COLO829 (cell line): ENCODE data around the gene VAV3.
A peak's percentile ranks its signal among the peaks of the same experiment; 100 is the strongest.
"Not testable (repeated sequence)": the region's sequence is repeated elsewhere in the genome, so short reads cannot be mapped to it uniquely, and the experiment has no call there.

Experiments used
- DNase-seq: peaks from one replicate; pipeline ENCODE4 v3.0.0; 2012; ENCODE audit warnings: low spot score

The VAV3 gene

DNA sequence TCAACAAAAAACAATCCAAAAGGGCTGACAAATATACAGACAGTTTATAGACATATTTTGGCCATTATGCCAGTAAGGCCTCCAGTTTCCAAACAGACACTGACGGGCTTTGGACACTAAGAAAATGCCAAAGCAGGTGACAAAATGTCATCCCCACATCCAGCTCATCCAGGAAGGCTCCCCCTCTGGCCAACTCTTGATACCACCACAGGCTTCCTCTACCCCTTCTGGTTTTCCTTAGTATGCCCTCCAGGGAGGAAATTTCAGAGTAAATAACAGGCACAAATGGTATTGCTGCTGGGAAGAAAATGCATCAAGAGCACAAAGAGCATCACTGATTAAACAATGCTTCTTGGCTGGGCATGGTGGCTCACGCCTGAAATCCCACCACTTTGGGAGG, 225.3 kb downstream of the VAV3 start:
- no peak for DNase-seq

DNA sequence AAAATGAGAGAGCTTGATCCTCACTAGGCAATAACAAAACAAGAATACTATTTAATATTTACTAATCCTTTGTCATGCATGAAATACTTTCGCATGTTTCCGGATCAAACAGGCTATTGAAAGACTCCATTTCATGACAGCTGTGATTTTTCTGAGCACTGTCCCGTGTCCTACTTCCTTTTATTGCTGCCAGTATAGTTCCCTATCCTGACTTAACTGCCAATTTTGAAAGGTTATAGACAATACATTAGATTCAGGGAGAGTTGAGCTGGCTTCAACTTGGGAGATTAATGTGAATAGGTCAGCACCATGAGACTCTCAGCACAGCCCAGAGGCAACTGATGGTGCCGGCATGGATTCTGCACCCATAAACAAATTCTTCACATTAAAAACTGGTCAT, 225.8 kb downstream of the VAV3 start:
- DNase-seq, result no peak

DNA sequence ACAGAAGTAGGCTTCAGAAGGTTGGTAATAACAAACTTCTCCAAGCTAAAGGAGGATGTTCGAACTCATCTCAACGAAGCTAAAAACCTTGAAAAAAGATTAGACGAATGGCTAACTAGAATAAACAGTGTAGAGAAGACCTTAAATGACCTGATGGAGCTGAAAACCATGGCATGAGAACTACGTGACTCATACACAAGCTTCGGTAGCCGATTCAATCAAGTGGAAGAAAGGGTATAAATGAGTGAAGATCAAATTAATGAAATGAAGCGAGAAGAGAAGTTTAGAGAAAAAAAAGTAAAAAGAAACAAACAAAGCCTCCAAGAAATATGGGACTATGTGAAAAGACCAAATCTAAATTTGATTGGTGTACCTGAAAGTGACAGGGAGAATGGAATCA, 231.6 kb downstream of the VAV3 start:
- not testable (repeated sequence) for DNase-seq

DNA sequence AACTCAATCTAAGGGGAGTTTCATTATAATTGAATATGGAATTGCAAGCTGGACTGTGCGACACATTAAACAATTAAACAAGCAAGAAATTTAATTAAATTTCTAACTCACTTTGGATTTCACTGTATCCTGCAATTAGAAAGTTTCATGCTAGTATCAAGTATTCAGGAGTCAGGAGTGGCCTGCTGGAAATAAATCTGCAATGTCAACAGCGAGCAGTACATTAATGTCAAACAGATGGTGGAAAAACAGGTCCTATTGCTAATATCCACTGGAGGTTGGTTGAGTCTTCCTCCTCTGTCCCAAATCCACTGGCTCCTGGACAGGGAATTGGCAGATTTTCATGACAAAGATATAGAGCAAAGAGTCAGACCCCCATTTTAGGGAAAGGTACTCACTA, 237.1 kb downstream of the VAV3 start:
- DNase-seq, result no peak

DNA sequence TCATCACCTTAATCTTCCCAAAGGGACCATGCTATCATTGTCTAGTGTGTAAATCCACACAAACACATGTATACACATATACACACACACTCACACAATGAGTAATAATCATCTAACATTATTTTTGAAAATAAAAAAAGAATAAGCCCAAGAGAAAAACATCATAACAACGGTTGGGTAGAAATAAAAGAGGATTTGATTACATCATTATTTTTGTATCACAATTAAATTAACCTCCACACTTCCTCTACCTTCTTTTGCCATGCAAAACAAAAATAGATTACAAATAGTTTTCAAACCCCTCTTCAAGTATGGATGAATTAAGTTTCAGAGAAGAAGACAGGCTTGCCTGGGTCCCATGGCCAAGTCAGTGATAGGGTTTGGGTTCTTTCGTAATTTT, 238.1 kb downstream of the VAV3 start:
- no peak for DNase-seq

DNA sequence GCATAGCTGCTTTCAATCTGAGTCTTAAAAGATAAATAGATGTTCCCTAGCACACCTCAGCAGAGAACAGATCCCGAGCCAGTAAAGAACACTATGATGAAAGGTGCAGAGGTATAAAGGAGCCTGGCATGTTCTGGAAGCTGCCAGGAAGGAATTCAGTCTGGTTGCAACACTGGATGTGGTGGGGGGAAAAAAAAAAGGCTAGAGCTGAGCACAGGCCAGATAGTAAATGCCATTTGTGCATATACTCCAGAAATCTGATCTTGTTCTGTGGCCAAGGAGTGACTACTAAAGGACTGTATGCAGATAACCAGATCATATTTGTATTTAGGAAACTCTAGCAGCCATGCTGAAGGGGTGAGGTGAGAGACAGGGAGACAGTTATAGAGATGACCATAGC, 240.3 kb downstream of the VAV3 start:
- no peak for DNase-seq

DNA sequence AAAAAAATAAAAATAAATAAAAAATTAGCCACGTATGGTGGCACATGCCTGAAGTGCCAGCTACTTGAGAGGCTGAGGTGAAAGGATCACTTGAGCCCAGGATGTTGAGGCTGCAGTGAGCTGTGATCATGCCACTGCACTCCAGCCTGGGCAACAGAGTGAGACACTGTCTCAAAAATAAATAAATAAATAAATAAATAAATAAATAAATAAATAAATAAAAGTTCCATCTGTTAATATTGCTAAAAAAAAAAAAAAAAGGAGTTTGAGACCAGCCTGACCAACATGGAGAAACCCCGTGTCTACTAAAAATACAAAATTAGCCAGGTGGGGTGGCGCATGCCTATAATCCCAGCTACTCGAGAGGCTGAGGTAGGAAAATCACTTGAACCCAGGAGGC, 244.8 kb downstream of the VAV3 start:
- not testable (repeated sequence) for DNase-seq

DNA sequence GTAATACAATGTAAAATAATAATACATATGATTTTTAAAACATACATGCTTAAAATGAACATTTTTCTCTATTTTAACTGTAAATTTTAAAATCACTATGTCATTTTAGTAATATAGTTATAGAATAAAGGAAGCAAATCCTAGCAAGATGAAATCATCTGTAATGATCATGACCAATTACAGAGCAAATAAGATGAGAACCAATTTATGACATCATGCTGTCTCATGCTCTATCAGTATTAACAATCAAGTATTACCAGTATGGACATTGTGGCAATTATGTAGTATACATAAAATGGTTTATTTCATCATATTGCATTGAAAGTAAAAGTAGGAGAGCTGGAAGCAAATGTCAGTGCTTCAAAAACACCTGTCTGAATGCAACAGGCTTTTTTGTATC, 255.0 kb downstream of the VAV3 start:
- DNase-seq, result no peak

DNA sequence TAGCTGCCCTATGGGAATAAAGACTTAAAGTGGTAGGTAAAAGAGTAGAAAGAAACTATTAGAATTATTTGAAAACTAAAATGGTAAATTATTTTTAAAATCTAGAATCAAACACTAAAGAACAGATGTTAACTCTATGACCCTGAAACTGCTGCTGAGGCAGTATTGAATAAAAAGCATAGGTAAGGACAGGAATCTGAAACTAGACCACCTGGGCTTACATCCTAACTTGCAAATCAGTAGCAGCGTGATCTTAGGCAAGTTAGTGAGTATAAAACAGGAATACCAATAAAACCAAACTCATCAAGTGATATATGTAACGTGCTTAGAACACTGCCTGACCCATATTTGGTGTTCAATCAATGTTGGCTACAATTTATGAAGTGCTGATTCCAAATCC, 257.9 kb downstream of the VAV3 start:
- no peak for DNase-seq

DNA sequence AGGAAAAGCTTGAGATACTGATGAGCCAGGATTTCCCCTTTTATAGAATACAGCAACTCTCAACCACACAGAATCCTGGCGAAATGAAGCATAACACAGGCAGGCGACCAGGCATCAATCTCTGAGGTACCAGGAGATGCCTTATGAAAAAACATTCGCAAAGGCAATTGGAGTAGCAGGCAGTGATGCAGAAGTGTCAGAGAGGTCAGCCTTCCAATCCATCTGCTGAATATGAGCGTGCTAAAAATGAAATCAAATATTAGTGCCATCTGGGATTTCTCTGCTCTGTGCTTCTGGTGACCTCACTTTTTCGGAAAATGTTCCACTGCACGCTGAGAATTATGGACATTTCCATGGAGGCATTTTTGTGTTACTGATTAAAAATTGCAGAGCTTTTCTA, 258.8 kb downstream of the VAV3 start:
- no peak for DNase-seq

DNA sequence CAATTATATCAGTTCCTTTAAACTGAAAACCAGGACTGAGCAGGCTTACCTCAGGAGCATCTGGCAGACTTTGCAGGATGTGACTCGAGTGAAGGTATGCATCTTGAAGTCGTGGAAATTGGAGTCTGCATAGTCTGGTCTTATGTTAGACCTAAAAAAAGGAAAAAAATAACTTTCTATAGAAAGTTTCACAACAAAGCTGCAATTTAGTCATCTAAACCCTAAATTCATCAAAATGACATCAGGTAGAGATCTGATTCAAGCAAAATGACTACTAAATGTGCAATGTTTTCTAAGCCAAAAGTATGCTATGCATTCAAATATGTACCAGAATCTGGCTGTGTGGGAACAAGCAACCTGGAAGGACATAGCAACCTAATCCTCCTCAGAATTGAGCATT, 260.1 kb downstream of the VAV3 start:
- no peak for DNase-seq

DNA sequence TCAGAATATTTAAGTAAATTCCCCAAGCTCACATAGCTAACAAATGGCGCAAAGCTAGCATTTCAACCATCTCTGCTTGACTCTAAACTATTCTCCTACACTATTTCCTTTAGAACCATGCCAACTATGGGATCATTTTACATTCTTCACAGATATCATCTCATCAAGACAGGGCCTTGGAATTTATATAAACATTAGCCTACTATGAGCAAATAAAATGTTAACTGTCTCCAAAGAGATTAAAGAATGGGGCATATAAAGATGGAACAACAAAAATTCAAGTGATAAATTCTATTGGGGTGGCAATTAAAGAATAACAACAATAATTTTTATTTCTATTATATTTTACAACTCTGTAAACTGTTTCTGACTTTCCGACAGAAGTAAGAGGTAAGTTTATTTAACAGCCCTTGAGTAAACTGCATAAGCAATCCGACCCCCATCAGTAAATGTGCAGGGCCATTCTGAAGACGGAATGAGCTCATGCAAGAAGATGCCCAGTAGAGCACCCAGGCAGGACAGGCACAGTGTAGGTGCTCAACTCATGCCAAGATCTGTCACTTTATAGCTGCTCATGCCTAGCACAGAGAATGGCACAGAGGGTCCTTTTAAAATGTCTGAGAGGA, 261.9 kb downstream of the VAV3 start:
- no peak for DNase-seq

DNA sequence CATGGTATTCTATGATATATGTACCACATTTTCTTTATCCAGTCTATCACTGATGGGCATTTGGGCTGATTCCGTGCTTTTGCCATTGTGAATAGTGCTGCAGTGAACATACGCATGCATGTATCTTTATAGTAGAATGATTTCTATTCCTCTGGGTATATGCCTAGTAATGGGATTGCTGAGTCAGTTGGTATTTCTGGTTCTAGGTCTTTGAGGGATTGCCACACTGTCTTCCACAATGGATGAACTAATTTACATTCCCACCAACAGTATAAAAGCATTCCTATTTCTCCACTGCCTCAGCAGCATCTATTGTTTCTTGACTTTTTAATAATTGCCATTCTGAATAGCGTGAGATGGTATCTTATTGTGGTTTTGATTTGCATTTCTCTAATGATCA, 264.3 kb downstream of the VAV3 start:
- DNase-seq, result not testable (repeated sequence)

DNA sequence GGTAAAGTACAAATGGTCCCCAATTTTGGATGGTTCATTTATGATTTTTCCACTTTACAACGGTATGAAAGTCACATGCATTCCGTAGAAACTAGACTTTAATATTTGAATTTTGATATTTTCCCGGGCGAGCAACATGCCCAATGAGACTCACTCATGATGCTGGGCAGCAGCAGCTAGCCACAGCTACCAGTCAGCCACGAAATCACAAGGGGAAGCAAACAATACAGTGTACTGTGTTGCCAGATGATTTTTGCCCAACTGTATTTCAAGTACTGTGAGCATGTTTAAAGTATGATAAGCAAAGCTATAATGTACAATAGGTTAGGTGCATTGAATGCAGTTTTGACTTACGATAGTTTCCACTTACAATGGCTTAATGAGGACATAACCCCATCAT, 266.8 kb downstream of the VAV3 start:
- peak; percentile 20 for DNase-seq

DNA sequence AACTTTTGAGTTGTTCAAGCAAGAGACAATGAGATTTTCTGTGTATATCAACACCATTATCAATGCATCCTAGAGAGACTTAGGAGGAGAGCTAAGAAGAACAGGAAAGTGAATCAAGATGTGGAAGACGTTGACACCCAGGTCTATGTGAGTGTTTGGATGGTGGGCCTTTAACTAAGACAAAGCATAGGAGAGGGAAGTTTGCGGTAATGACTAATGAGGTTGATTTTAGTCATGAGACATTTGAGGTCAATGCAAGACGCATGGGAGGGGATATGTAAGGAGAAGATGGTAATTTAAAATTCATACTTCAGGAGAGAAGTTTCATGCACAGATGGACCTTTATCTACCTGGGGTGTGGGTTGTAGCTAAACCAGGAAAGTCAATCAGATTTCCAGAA, 269.6 kb downstream of the VAV3 start:
- no peak for DNase-seq

DNA sequence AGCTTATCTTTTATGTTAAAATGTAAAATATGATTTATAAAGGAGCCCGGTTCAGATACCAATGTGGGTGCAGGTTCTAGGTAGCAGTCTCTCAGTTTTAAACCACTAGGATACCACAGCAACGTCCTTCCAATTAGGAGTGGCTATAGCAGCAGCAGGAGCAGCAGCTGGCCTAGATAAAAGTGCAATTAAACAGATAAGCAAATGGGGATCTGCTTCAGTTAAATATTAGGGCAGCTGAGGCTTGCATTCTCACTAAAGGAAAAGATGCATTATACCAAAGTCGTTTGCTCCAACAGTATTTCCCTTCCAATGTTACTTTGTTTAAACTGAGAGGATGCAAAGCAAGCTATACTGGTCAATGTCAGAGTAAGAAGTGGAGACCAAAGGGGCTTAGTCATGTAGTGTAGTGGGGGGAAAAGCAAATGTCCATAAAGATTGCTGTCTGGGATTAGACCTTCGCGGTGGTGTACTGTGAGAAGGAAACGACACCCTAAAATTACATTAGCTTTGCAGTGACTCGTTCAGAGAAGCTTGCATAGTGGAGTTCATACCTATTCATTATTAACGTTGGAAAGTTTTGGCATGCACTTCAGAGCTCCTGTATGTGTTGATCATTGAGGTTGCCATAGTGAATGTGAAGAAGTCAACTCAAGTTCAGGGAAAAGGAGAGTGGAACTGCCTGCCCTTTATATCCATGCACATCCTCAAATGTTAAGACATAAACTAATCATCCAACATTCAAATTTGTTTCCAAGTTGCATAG, 272.2 kb downstream of the VAV3 start:
- DNase-seq, result no peak

DNA sequence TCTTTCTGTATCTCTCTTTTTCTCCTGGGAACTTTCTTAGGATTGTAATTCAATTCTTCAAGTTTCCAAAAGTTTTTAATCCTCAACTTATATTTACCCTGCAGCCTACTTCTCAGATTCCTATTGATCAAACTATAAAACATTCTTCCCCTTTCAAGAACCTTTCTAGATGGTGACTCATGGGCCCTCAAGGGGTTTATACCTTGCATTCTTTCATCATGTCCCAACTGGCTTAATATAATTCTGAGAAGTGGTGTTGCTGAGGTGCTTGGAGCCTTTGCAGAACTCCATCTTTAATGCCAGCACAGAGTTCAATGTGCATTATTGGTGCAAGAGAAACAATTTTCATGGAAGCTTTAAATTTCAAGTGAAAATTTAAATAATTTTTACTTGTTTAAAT, 273.4 kb downstream of the VAV3 start:
- no peak for DNase-seq

DNA sequence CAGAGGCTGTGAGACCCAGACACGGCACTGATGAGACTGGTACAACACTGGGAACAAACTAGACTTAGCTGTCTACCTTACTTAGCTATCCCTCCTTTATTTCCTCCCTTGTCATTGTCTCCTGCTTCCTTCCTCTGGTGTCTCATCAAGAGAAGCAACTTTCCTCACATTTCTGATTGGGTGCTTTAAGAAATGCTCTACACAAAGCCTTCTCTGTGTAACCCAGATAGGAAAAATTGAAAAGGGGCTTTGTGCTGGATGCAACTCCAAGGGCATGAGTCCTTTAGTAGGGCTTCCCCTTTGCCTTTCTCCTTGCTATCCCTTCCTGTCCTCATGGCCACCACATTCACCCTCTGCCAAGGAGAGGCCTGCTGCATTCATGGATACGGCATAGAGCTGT, 274.5 kb downstream of the VAV3 start:
- peak; percentile 59 for DNase-seq

DNA sequence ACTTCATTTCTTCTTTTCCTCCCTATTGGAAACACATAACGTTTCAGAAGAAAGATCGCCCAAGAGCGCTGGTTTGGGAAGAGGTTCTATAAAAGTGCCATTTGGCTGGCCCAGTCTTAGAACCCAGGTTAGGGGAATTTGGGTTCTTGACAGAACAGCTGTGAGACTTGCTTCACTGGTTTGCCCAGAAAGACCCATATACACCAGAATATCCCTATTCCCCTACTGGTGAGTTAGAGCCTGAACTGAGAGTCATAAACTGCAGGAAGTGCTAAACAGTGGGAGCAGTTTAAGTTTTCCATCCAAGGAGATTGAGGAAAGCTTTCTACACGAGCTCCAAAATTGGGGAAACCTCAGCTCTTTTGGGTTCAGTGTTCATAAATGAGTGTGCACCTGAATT, 275.2 kb downstream of the VAV3 start:
- DNase-seq, result no peak

DNA sequence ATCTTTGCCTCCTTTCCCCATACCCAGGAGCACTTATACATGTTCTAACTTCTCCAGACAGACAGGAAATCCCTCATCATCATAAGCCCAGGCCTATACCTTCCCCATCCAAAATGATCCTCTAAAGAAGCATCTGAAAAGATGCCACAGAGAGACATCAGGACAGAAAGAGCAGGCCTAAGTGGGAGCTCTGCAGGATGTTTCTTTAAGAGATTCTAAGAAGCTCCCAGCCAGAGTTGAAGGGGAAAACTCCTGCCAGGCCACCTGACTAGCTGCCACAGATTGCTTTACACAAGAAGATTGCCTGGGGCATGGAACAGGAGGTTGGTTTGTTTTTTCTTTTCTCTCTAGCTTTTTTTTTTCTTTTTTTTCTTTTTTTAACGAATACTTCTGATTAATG, 275.8 kb downstream of the VAV3 start:
- DNase-seq, result peak; percentile 28

DNA sequence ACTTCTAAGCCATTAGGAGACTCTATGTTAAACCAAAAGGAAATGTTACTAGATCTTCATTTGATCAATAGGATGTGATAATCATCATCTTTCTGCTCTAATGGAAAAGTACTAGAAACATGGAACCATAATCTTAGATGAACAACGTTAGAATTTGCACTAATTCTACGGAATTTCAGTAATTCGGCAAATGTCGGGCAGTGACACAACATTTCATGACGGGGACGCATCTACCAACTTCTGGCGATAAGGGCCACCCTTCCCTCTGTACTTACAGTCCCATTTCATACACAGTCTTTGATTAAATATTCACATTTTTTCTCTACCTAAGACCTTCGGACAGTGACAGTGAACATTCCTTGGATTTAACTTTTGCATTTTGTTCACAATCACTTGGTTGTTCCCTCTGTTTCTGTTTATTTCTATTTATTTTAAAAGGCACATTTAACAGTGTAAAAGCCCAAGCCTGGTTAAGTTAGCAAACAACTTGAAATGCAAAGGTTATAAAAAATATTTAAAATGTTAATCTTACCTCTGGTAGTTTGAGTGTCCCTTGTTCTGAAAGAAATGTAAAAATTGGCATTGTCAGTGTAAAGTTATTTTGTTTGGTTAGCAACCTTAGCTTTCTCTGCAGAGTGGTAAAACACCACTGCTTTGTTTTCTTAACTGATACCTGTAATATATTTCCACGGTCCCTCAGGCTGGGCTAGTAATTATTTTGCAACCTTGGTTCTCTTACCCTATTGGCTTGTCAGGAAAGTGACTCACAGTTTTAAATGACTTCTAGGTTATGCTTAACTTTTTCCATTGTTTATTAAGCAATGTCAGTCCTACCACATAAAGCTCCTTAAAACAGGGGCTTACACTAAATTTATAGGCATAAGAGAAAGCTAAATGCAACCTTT, 276.9 kb downstream of the VAV3 start:
- DNase-seq, result no peak

DNA sequence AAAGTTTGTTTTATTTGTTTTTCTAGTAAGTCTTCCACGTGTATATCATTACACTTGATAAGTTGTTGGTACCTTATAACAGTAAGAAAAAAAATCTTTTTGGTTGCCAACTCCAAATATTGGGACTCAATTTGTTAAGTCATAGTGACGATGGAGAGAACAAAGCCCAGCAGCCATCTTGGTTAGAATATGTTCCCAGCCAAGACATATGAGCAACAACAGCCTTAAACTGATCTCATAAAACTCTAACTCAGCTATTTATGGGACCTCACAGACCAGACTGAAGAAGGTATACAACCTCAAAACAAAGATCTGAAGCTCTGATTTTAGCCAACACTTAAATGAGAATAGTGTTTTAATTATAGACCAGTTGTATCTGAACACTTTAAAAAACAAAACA, 281.3 kb downstream of the VAV3 start:
- no peak for DNase-seq

DNA sequence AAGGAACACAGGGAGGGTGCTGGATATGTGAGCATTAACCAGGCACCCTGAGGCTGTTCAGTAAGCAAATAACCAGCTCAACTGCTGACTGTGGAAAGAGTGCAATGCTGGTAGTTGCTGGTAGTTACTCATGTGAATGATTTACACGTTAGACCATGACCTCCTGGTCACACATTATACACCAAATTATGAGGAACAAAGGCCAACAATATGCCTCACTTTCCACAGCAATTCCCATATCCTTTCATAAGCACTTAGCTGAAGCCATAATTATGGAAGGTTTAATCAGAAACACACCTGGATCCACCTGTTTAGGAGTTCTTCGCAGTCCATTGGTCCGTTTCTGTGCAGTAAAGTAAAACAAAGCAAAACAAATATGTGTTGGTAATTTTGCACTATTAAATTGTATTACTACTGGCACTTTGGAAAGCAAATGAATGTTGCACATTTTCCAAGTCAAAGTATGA, 281.8 kb downstream of the VAV3 start:
- no peak for DNase-seq
